Breast epithelium (tissue), 4 donors: ENCODE data around the gene TMEM163. TPM values are rescaled to one million over a fixed set of nuclear protein-coding genes. Genes with fewer than 3 reads are reported as not detected.

Experiments used
- DNase-seq, 2 donors: peaks; one replicate each; pipeline ENCODE4 v3.0.0-alpha.2; 2019; ENCODE audit warnings: low spot score in 2 of 2
- H3K27ac ChIP-seq, 2 donors: fragments of 200-600 bp; sonication (generic) in 1 of 2; one replicate each; pipeline ENCODE4 v1.5.1; 2016 to 2019; ENCODE audit warnings: mild to moderate bottlenecking in 1 of 2
- H3K27me3 ChIP-seq, 2 donors: fragments of 200-600 bp; sonication (generic) in 1 of 2; one replicate each; pipeline versions ENCODE4 v1.5.1 to v1.6.0; 2017 to 2019; ENCODE audit warnings: control low read depth in 1 of 2, mild to moderate bottlenecking in 1 of 2
- H3K36me3 ChIP-seq: fragments of 200-600 bp; one replicate; pipeline ENCODE4 v1.5.1; 2019
- H3K4me1 ChIP-seq, 2 donors: fragments of 200-600 bp; sonication (generic); one replicate each; pipeline ENCODE4 v1.5.1; 2016 to 2019; ENCODE audit warnings: control low read depth in 1 of 2
- H3K4me3 ChIP-seq, 3 donors: fragments of 200-600 bp; sonication (generic); 1 replicate in 2 of 3; 2 replicates in 1 of 3; pipeline ENCODE4 v1.5.1; 2016 to 2019; ENCODE audit warnings: mild to moderate bottlenecking in 3 of 3, moderate library complexity in 2 of 3
- H3K9me3 ChIP-seq, 2 donors: fragments of 200-600 bp; sonication (generic) in 1 of 2; one replicate each; pipeline ENCODE4 v1.5.1; 2016 to 2019; ENCODE audit warnings: control low read depth in 1 of 2
- POLR2A ChIP-seq: fragments of 450-650 bp; IDR thresholded peaks from one replicate; pipeline ENCODE4 v1.6.1; 2016; ENCODE audit warnings: antibody characterized with exemption, mild to moderate bottlenecking, moderate library complexity
- POLR2AphosphoS5 ChIP-seq, 3 donors: sonication (generic); formaldehyde crosslinking; IDR thresholded peaks; one replicate each; pipeline ENCODE4 v1.6.1; 2017; ENCODE audit warnings: antibody characterized with exemption in 3 of 3
- intact Hi-C: fragments of 100-400 bp; cut with DNase I; formaldehyde crosslinking; loops from one replicate; pipeline ENCODE4 v1.15.1; 2023; ENCODE audit warnings: low total_unique reads
- total RNA-seq, 3 donors: library from RNA; depleted of rRNA; stranded (reverse); fragments of >200 nt; gene quantifications; one replicate each; pipeline ENCODE4 v1.1.0, GENCODE V29; 2016
- TF ChIP-seq, protein P1 (sequence below), 3 donors: fragments of 450-650 bp; IDR thresholded peaks; one replicate each; pipeline ENCODE4 v1.5.1; 2016 to 2017; ENCODE audit warnings: antibody characterized with exemption in 3 of 3, mild to moderate bottlenecking in 3 of 3, moderate library complexity in 3 of 3

TMEM163 gene
- total RNA-seq, 3 donors from 2014 or later = 0.32 to 1.5 (median 0.66) TPM

- Histone ChIP-seq H3K4me3 (no peak overlapping the region), H3K27me3 (no peaks in the 10 kb centered on the region), H3K27ac (no peak overlapping the region), H3K4me1 (no peaks in the 10 kb centered on the region), H3K9me3 (no peaks in the 10 kb centered on the region), H3K36me3 (no peaks in the 10 kb centered on the region)
- TF ChIP-seq, protein P1, sequence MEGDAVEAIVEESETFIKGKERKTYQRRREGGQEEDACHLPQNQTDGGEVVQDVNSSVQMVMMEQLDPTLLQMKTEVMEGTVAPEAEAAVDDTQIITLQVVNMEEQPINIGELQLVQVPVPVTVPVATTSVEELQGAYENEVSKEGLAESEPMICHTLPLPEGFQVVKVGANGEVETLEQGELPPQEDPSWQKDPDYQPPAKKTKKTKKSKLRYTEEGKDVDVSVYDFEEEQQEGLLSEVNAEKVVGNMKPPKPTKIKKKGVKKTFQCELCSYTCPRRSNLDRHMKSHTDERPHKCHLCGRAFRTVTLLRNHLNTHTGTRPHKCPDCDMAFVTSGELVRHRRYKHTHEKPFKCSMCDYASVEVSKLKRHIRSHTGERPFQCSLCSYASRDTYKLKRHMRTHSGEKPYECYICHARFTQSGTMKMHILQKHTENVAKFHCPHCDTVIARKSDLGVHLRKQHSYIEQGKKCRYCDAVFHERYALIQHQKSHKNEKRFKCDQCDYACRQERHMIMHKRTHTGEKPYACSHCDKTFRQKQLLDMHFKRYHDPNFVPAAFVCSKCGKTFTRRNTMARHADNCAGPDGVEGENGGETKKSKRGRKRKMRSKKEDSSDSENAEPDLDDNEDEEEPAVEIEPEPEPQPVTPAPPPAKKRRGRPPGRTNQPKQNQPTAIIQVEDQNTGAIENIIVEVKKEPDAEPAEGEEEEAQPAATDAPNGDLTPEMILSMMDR (IDR thresholded peaks at IDR 0.05) = no peak
- TF ChIP-seq POLR2AphosphoS5 (IDR thresholded peaks at IDR 0.05) = no peak
- no peak for TF ChIP-seq POLR2A
- intact Hi-C loops = no loop called here
- DNase-seq = no peak
Observed at GRCh38 chr2:134499307-134499926, 219.4 kb downstream of the TMEM163 start.

GRCh38 chr2:134498654-134499053 is 220.1 kb downstream of the TMEM163 start:
- no peak for DNase-seq
- TF ChIP-seq, protein P1 (IDR thresholded peaks at IDR 0.05) = no peak
- TF ChIP-seq POLR2AphosphoS5 (IDR thresholded peaks at IDR 0.05) = no peak
- TF ChIP-seq POLR2A = no peak
- H3K36me3 ChIP-seq = no peaks in the 10 kb centered on the region
- no peaks in the 10 kb centered on the region for H3K9me3 ChIP-seq
- intact Hi-C loops = no loop called here
- no peaks in the 10 kb centered on the region for H3K4me1 ChIP-seq
- no peaks in the 10 kb centered on the region for H3K27me3 ChIP-seq
- H3K4me3 ChIP-seq = no peak overlapping the region
- H3K27ac ChIP-seq = no peak overlapping the region

GRCh38 chr2:134493797-134494196 is 225.0 kb downstream of the TMEM163 start:
- Histone ChIP-seq H3K9me3 (no peaks in the 10 kb centered on the region), H3K4me3 (no peak overlapping the region), H3K27me3 (no peaks in the 10 kb centered on the region), H3K36me3 (no peaks in the 10 kb centered on the region), H3K4me1 (no peaks in the 10 kb centered on the region), H3K27ac (no peak overlapping the region)
- no peak for DNase-seq
- intact Hi-C loops = no loop called here
- TF ChIP-seq POLR2AphosphoS5 (IDR thresholded peaks at IDR 0.05) (no peak), POLR2A (no peak)
- TF ChIP-seq, protein P1 (IDR thresholded peaks at IDR 0.05) = no peak

- Histone ChIP-seq H3K27me3 (no peaks in the 10 kb centered on the region), H3K36me3 (no peaks in the 10 kb centered on the region), H3K4me3 (no peak overlapping the region), H3K27ac (no peak overlapping the region), H3K9me3 (no peaks in the 10 kb centered on the region), H3K4me1 (no peaks in the 10 kb centered on the region)
- intact Hi-C loops = no loop called here
- TF ChIP-seq, protein P1 (IDR thresholded peaks at IDR 0.05) = no peak
- TF ChIP-seq POLR2AphosphoS5 (IDR thresholded peaks at IDR 0.05) (no peak), POLR2A (no peak)
- no peak for DNase-seq
Observed at GRCh38 chr2:134491771-134492441, 226.9 kb downstream of the TMEM163 start.

- H3K27me3 ChIP-seq = no peaks in the 10 kb centered on the region
- H3K9me3 ChIP-seq = no peaks in the 10 kb centered on the region
- no peak for TF ChIP-seq POLR2AphosphoS5 (IDR thresholded peaks at IDR 0.05)
- intact Hi-C loops = no loop called here
- DNase-seq = no peak
- no peak overlapping the region for H3K4me3 ChIP-seq
- H3K27ac ChIP-seq = no peak overlapping the region
- no peaks in the 10 kb centered on the region for H3K4me1 ChIP-seq
- no peaks in the 10 kb centered on the region for H3K36me3 ChIP-seq
Observed at GRCh38 chr2:134491022-134491421, 227.8 kb downstream of the TMEM163 start.
